ENCODE data around the gene DCAKD. TPM values are rescaled to one million over a fixed set of nuclear protein-coding genes. Genes with fewer than 3 reads are reported as not detected.
"Not testable (repeated sequence)": the region's sequence is repeated elsewhere in the genome, so short reads cannot be mapped to it uniquely, and the experiment has no call there.

The DCAKD gene
- total RNA-seq, 4 donors from 2014 or later: 22.7 to 36.4 (median 25.2) TPM

GRCh38 chr17:45063198-45063597 lies 11.8 kb upstream of the DCAKD start:
- DNase-seq (ENCODE audit: low spot score) (no peak), ATAC-seq (ENCODE audit: low FRiP score) (no peak)
- no peak for TF ChIP-seq CTCF (IDR thresholded peaks at IDR 0.05)

GRCh38 chr17:45061606-45062205 lies 10.3 kb upstream of the DCAKD start:
- no peak for ATAC-seq (ENCODE audit: low FRiP score)
- no peak for TF ChIP-seq CTCF (IDR thresholded peaks at IDR 0.05)
- DNase-seq (ENCODE audit: low spot score): no peak

GRCh38 chr17:45060797-45061605 lies 9.6 kb upstream of the DCAKD start, which contains the start of gene NMT1:
NMT1 (plus strand) TSS chr17:45061317; CDS start chr17:45061330, 13 bp downstream.
- DNase-seq (ENCODE audit: low spot score): peak; percentile 89
- ATAC-seq (ENCODE audit: low FRiP score): peak; percentile 99
- no peak for TF ChIP-seq CTCF (IDR thresholded peaks at IDR 0.05)

- TF ChIP-seq CTCF (IDR thresholded peaks at IDR 0.05): no peak
- DNase-seq (ENCODE audit: low spot score): no peak
- ATAC-seq (ENCODE audit: low FRiP score): peak; percentile 43
Observed at GRCh38 chr17:45060382-45060796, 9.0 kb upstream of the DCAKD start.

- ATAC-seq (ENCODE audit: low FRiP score) (peak; percentile 31), DNase-seq (ENCODE audit: low spot score) (no peak)
- TF ChIP-seq CTCF (IDR thresholded peaks at IDR 0.05): no peak
Observed at GRCh38 chr17:45052052-45052772, 780 bp upstream of the DCAKD start.

- not testable (repeated sequence) for DNase-seq (ENCODE audit: low spot score); ATAC-seq (ENCODE audit: low FRiP score)
Observed at GRCh38 chr17:45051720-45052051, 254 bp upstream of the DCAKD start.

GRCh38 chr17:45050481-45051059 lies 862 bp downstream of the DCAKD start:
- DNase-seq (ENCODE audit: low spot score) (no peak), ATAC-seq (ENCODE audit: low FRiP score) (peak; percentile 13)
- no peak for TF ChIP-seq CTCF (IDR thresholded peaks at IDR 0.05)
